ENCODE data around the gene IKBKG.

- no peak for TF ChIP-seq TAF1 (IDR thresholded peaks at IDR 0.05; ENCODE audit: low read depth, low read length)
- TF ChIP-seq E2F6 (IDR thresholded peaks at IDR 0.05), result no peak
- TF ChIP-seq GABPA (IDR thresholded peaks at IDR 0.05; ENCODE audit: borderline replicate concordance, insufficient read depth, low read length), result no peak
Measured at GRCh38 chrX:154548028-154548316, 552 bp downstream of the IKBKG start.

All from H1 (cell line).